Activated effector memory CD4-positive, alpha-beta T cell treated with Interleukin-2 at 50 U/mL for 16 hours (primary cell): Measurements from ENCODE around the gene C14orf93.

Experiments
- DNase-seq: peaks from one replicate; pipeline ENCODE4 v3.0.0-alpha.2; 2020

Gene C14orf93

DNA sequence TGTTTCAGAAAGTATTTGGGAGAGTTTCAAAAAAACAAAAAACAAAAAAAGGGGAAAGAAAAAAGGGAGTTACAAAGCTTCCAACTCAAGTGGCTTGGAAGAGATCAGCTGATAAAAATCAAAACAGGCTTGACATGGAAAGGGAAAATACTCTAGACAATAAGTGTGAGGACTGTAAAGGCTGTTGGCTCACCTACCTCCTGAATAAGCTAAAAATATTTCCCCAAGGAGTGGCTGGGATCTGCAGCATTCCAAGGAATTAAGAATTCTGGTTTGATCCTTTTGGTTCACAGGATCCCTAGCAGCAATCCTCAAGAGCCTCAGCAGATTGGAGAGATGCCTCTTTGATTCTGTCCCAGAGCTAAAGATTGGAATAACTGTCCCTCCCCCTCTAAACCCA lies 16.4 kb downstream of the C14orf93 start:
- no peak for DNase-seq

DNA sequence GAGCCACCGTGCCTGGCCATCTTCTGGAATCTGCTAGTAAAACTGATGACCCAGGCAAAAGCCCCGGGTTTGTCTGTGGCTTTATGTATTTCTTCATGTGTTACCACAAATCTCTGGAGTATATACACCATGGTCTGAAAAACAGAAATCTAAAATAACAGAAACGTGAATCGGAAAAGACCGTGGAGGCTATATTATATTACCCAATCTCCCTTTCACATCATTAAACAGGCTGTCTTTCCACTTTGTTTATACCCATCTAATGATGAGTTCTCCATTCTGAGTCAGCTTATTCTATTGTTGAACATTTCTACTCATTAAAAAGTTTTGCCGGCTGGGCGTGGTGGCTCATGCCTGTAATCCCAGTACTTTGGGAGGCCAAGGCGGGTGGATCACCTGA lies 18.1 kb downstream of the C14orf93 start:
- DNase-seq: no peak

DNA sequence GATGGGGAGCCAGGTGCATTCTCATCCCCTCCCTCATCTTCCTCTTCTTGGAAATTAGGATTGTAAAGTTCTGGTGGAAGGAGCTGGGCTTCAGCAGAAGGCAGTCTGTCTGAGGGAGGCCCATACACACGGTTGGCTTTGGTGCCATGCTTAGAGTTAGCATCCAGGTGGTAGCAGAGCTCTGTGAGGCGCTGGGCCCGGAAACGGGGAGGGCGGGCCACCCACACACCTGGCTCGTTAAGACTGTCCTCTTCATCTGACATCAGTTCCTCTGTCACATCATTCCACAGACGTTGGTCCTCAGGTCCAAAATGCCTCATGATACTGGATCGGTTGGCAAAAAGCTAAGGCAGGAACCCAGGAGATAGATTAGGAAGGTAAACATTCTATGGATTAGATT lies 22.7 kb downstream of the C14orf93 start:
- no peak for DNase-seq

DNA sequence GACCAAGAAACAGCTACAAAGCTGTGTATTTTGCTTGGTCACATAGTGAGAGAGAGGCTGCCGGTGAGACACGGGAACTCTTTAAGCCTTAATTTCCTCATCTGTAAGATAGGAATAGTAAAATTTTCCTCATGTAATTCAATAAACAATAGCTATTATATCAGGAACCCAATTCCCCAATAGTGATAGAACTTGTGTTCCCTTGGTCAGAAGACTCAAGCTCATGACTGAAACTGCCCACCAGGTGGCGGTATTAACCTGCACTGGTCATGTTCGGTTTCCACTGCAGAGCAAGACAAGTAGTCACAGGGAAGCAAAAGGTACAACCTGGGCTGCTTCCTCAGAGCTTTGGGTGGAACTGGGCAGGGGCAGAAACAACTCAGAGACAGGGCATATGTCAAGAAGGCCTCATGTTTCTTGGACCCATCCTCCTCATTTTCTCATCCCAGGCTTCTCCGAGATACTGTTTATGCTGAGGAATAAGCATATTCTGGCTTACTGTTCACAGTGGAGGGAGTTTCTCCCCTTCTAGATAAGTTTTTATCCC lies 23.4 kb downstream of the C14orf93 start:
- peak; percentile 76 for DNase-seq

DNA sequence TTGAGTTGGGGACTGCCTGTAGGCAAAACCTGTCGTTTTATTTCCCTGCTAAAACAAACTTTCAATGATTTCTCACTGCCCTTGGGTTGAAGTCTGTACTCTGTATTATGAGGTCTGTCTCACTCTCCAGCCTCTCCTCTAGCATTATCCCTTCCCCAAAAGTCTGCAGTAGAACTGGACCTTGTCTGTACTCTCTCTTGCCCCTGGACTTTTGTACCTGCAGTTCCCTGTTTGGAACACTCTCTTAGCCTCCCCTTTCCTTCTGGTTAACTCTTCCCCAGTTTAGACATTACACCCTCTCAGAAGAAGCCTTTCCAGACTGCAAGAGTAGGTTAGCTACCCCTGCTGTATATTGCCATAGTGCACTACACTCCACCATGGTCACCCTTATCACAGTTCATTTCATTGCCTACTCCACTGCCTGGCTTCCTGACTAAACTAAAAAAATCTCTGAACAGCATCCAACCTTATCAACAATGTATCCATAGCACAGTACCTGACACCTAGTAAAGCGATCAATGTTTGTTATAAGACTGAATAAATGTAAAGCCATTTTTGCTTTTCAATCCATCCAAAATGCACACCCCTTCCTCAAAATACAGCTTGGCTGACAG lies 23.9 kb downstream of the C14orf93 start:
- DNase-seq: no peak

DNA sequence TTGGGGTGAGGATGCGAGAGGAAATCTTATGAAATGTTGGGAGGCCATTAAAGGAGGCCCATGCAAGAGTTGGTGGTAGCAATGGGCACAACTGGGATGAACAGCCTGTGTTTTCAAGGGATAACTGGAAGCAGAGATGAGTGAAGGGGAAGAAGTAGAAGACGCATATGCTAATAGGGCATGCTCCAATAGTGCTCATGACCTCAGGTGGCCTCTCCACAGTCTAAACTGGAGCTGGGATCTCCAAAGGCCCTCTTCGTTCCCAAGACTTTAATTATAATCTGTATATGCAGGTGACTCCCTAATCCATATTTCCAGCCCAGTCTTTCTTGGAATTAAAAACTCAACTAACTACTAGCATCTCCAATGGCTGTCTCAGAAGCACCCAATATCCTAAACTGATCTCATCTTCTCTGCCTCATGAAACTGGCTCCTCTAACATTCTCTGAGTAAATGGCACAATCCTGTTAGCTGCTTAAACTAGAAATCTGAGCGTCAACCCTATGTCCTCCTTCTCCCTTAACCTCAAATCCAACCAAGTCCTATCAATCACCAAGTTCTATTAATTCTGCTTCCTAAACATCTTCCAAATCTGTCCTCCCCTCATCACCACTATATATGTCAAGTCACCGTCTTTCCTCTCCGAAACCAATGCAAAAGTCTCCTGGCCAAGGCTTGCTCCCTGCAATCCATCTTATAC lies 24.8 kb downstream of the C14orf93 start:
- DNase-seq: no peak

DNA sequence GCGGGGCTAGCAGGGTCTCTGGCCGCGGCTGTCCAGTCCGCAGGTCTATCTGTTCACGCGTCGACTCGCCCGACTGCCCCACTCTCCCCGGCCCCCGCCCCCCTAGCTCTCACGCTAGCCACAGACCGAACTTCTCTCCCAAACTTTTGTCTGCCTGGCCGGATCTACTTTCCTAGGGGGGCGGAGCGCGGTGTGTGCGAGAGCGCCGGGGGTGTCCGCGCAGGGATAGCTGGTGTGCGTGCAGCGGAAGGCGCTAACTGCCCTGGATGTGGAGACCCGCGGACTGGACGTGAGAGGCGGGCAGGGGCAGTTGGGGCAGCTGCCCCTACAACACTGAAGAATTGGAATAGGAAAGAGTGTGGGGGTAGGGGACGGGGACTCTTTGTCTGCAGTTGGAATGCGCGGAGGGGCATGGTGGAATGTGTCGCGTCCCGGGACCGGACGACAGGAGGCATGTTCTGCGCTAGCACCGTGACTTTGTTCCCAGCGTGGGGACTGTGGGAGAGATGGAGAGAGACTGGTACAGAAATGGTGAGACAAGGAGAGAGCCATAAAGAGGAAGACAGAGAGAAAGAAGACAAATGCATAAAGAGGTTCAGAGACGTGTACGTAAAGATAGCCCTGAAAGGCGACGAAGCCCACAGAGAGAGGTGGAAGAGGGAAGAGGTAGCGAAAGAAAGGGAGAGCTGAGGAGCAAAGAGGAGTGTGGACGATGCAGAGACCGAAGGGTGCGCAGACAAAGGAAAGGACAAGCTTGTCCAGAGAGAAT lies 27.3 kb downstream of the C14orf93 start, which contains the start of gene AJUBA:
Gene AJUBA (minus strand): TSS at position 75 of the 769 bp plus-strand sequence. CDS start 285 bp downstream, outside the sequence.
- DNase-seq: peak; percentile 64

DNA sequence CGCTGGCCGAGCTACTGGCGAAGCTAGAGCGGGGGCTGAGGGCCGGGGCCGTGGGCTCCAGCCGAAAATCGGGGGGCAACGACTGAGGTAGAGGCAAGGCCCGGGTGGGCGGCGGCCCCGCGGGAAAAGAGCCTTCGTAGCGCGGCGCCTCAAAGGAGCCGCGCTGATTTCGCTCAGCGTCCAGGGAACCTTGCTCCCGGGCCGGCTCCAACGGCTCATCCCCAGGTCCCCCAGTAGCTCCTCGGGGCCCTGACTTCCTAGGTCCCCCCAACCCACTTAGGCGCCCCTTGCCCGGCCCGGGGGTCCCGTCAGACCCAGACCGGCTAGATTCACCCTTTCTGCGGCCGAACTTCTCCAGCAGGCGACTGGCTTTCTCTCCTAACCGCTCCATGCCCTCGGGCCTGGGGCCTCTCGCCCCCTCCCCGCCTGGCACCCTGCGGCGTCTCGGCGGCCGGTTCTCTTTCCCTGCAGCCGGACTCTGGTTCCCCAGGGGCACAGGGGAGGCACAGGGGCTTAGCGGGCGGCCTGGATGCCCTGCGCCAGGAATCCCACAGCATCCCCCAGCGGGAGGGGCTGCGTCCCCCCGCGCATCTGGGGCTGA lies 28.0 kb downstream of the C14orf93 start:
- DNase-seq: no peak

DNA sequence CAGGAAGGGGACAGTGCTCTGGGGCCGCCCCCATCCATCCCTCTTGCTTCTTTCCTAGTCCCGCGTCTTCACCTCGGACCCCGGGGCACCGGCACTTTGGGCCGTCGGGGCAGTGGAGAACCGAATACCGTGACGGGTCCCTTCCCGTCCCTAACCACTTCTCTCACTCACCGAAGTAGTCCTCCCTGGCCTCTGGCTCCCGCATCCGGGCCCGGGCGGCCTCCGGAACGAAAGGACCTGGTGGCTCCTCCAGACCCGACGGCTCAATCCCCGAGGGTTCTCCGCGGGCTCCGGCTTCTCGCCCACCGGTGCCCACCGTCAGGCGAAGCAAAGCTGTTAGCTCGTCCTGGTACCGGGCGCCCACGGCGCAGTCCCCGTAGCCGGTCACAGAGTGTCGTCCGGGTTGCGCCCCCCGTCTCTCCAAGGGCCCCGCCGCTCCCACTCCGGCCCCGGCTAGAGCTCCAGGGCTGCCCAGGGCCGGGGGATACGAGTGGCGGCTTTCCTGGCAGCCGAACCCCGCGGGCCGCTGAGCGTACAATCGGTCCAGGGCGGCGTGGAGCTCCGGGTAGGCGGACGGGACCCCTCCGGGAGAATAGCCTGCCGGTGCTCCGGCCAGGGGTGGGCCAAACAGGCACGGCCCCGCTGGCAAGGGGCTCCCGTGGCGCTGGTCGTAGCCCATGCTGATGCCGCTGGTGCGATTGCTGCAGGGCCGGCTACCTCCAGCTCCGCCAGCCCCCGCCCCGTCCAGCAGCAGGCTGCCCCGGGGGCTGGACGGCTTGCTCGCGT lies 28.7 kb downstream of the C14orf93 start:
- DNase-seq: no peak

DNA sequence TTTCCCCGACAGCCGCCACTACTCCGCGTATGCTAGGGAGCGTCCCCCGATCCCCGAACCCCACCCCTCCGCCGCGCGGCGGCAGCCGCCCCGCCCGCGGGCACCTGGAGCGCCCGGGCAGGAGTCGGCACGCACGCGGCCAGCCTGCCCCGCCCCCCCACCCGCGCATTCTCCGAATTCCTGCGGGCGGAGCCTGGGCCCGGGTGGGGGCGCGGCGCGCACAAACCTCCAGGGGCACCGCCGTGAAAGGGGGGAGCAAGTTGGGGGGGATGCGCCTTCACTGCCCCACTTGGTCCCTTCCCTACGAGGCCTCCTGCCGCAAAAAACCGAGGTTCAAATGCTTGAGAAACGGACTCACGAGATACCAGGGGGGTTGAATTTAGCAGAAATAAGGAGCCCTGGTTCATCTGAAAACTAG lies 29.3 kb downstream of the C14orf93 start:
- no peak for DNase-seq

DNA sequence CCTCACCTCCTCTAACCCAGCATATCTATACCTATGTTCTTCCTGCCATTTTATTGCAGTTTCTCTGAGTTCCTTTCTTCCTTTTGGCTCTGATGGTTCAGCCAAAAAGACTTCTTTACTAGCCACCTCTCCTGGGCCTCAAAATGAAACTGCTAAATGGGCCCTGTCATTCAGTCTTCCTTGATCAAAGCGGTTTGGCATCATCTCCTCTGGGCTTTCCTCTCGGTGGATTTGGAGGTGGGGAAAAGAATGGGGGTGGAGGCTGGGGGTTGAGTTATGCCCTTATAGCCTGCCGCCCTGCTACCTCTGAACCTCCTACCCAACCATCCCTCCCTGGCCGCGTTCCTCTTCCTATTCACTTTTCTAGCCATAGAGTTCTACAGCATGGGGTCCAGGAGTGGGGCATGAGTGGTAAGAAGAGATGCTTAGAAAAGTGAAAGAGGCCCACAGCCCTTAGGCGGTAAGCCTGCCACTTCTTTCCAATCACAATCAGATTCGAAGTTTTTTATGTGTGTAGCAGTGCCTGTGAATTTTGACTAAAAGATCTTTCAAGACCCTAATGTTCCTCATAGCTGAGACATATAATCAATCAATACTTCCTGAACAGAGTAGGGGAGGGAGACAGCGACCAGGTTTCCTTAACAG lies 30.1 kb downstream of the C14orf93 start:
- DNase-seq: no peak

DNA sequence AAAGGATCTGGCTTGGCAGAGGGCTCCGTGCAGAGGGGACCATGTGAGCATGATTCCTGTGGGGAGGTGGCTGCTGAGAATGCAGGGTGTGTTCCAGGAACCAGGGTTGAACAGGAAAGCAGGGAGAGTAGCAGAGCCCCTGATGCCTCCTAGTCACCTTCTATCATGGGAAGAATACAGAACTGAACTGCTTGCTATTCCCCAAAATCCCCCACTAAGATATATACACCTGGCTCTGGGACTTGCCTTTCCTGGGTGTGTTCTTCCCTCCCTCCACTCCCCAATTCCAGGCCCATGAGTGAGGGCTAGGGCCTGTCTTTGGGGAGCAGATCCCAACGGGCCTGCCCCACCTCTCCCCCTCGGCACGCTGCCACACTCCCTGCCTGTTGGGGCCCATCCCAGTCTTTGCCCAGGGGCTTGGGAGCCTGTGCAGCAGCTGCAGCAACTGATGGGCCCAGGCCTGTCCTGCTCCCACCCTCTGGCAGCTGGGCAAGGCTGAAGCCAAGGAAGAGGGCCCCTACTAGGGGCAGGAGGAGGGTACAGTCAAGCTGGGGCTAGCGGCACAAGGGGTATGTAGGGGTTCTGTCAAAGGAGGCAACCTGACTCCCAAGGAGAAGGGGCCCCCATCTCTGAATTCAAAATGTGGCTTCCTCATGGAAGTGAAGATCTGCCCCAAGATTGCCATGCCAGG lies 30.8 kb downstream of the C14orf93 start:
- DNase-seq: no peak

DNA sequence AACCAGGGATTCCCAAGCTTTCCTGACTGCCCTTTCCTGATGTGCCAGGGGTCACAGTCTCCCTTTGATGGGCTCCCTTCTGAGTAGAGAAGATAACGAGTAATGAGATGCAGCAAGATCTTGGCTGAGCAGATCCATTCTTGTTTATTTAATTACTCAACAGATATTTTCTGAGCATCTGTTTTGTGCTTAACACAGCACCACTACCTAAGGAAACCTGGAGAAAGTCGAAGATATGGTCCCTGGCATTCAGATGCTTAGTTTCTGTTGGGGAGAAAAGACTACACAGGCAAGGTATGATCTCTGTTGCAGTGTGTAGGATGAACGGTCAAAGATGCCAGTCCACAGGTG lies 31.5 kb downstream of the C14orf93 start:
- DNase-seq: no peak

DNA sequence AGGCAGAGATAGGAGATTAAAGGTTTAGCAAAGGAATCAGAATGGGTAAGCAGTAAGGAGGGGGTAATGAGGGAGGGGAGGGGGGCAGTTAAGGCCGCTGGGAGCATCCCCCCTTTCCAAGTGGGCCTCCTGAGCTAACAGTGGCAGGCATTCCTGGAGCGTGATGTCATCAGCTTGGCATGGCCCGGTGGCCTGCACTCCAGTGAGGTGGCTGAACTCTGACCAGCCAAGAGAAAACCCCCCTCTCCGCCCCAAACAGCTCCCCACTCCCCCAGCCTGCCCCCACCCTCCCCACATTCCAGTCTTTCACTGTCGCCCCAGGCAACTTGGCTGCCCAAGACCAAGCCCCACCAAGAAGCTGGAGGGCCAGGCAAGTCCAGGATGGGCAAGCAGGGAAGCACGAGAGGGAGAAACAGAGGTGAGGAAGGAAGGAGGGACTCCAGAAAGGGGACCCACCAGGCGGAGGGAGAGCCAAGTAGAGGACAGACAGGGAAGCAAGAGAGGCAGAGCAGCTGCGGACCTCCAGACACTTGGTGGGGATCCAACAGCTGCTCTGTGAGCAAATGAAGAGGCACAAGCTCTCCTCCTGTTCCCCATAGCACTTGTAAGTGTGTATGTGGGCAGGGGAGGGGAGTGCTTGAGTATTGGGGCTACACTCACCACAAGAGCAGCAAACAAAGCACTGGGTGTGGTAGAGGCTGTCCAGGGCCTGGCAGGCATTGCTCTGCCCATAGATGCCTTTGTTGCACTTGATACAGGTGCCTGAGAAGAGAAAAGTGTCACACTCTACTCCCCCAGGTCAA lies 32.1 kb downstream of the C14orf93 start:
- DNase-seq: no peak

DNA sequence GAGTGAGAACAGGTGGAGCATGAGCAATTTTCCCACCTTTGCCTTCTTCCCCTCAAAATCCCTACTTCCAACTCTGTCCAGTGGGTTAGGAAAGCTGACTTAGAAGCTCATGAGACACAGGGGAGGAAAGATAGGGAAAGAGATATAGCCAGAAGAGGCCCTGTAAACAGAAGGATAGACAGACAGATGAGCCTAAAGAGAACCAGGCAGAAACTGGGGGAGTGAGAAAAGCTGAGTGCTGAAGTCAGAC lies 32.6 kb downstream of the C14orf93 start:
- no peak for DNase-seq

DNA sequence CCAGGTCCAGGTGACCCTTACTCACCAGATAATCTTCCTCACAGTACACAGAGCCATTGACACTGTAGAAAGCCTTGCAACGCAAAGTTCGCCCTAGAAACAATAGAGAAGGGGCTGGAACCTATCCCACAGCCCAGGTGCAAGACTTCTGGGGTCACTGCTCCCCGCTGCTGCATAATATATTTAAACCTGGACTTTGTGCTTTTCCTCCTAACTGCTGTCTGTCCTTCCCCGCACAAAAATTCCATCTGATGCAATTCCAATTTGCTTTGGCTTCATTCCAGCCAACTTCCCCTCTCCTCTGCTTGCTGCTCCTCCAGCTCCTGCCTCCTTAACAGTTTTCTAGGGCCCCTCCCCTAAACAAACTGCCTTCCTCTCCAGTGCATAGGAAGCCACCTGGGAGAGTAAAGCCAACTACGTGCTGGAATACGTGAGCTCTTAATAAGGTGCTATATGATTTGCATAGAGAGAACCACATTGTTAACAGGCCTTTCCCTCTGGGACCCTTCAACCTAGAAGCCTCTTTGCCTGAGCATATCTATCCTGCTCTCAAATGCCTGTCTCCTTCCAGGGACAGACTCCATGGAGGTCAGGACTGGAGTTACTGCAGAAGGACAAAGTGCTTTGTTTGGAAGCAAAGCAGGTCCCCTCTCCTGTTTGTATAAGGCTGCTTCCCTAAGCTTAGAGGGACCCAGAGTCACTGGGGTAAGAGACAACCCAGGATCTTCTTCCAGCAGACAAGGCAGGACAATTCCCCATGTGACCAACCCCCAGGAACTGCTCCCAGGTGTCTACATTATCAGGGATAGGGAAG lies 33.1 kb downstream of the C14orf93 start:
- no peak for DNase-seq

DNA sequence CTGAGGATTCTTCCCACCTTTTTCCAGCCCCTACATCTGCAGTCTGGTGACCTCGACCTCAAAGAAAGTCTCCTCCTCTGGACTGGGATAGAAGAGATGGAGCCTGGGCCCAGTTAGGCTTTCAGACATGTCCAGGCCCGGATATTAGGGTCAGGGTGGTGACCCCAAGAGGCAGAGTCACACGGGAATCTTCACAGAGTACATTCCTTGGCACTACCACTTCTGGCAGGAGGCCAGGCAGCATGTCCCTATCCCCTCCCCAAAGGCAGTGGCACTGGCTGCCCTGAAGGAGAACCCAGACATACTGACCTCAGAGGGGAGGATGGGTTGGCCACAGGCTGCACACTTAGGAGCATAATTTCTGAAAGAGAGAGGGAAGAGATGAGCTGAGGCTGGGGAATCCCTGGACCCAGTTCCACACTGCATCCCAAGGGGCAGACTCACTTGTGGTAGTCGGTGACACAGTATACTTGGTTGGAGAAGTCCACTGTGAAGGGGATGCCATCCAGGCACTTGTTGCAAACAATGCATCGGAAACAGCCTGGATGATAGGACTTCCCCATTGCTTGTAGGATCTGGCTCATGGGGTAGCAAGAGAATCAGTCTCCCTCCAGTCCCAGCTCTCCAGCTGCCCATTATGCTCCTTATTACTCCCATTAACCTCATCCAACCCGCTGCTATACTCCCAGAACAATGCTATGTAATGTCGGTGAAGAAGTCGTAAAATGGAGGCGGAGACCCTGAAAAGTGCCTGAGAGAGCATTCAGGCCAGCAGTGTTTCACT lies 35.2 kb downstream of the C14orf93 start:
- DNase-seq: no peak

DNA sequence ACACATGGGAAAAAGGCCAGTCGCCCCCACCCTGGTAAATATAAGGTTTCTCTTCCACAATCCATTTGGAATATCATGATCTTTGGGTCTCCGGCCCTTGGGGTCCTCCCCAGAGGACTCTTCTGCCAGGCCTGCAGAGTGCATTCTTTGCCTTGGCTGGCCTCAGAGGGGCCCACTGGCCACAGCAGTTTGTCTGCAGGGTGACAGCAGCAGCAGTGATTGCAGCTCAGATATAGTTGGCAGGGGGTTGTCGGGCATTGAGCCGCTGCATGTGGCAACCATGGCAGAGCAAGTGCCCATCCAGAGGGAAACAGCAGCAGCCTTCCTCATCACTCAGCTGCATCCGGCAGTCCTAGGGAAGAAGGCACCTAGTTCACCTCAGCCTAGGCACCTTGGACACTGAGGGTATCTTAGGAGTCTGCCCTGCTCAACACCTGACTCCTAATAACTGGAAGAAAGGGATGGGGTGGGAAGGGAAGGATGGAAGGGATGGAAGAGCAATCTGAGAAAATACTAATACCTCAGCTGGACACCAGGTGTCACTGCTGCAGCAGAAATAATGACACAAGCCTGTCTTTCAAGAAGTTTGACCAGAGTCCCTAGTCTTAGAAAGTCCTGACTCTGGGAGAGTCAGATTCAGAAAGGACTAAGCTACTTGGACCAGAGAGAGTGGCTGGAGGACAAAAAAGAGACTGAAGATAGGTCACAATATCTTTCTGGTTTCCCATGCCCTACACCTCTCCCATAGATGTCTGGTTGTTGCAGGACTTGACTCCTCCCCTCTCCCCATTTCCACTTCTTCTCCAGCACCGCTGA lies 36.5 kb downstream of the C14orf93 start:
- DNase-seq: no peak
